CMK (cell line): Measurements from ENCODE around the gene HGS.
"Not testable (repeated sequence)": the region's sequence is repeated elsewhere in the genome, so short reads cannot be mapped to it uniquely, and the experiment has no call there.

Source experiments
- DNase-seq: peaks from one replicate; pipeline ENCODE4 v3.0.0-alpha.2; 2010; ENCODE audit warnings: low read depth

Gene HGS

DNA sequence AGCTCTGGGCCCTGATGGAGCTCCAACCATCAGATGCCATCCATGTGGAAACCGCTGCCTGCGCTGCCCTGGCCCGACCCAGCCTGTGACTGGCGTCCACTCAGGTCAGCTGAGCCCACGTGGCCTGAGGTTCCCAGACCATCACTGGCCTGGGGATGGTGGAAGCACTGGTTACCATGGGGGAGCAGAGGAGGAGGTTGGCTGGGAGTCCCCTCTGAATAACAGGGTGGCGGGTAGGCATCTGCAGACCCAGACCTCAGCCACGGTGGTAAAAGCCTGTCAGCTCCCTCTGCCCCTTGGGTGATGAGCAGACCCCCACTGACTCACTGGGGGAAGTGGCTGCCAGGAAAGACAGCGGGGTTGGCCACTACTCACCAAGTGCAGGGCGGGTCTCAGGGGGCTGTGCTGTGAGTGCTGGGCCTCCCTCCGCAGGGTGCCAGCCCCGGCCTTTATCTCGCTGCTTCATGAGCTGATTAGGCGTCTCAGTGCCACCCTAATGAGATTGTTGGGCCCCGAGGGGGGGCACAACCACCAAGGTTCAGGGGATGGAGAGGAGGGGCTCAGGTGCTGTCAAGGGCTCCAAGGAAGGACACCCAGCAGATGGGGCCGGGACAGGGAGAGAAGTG, 27.6 kb upstream of the HGS start, which contains the start of gene PDE6G:
TSS of gene PDE6G (minus strand) at position 425 of the 626 bp plus-strand sequence. CDS start 3,237 bp downstream, outside the sequence.
- DNase-seq = no peak

GRCh38 chr17:81656835-81657234, 27.0 kb upstream of the HGS start:
- no peak for DNase-seq

DNA sequence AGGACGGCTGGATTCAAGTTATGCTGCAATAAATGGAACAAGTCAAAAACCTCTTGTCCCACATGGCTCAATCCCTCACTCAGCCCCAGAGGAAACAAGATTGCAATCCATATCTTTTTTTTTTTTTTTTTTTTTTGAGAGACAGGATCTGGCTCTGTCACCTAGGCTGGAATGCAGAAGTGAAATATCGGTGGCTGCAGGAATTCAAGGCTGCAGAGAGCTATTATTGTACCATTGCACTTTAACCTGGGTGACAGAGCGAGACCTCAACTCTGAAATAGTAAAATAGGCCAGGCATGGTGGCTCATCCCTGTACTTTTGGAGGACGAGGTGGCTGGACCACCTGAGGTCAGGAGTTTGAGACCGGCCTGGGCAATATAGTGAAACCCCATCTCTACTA, 24.8 kb upstream of the HGS start:
- DNase-seq = no peak

GRCh38 chr17:81660441-81660840, 23.4 kb upstream of the HGS start:
- DNase-seq = no peak

DNA sequence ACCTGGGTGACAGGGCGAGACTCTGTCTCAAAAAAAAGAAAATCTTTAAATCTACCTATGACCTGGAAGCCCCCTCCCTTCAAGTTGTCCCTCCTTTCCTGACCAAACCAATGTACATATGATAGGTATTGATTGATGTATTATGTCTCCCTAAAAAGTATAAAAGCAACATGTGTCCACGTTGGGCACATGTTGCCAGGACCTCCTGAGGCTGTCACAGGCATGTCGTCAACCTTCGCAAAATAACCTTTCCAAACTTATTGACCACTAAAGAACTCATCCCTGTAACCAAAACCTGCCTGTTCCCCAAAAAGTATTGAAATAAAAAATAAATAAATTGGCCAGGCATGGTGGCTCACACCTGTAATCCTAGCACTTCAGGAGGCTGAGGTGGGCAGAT, 21.8 kb upstream of the HGS start:
- no peak for DNase-seq

GRCh38 chr17:81664051-81664470, 19.8 kb upstream of the HGS start:
- DNase-seq = no peak

GRCh38 chr17:81665205-81666091, 18.4 kb upstream of the HGS start:
- no peak for DNase-seq

DNA sequence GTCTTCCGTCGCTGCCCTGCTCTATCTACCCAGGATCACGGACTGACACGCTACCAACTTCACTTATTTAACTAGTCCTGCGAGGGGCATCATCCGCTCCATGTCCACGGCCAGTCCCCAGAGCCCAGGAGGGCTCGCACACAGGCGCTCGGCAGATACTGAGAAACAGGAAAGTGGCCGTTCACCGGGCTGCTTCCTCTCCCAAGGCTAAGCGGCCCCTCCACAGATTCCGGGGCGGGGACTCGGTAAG, 17.8 kb upstream of the HGS start:
- DNase-seq = no peak

GRCh38 chr17:81666342-81667191, 17.2 kb upstream of the HGS start, which contains the start of the genes CCDC137 and OXLD1:
TSS of gene CCDC137 (plus strand) at chr17:81666737. CDS start at chr17:81666767, 30 bp downstream.
TSS of gene OXLD1 (minus strand) at chr17:81666605. CDS start at chr17:81666577, 28 bp downstream.
- DNase-seq = peak; percentile 96

GRCh38 chr17:81667754-81668153, 16.1 kb upstream of the HGS start:
- DNase-seq = no peak

- no peak for DNase-seq
Observed at GRCh38 chr17:81672504-81672903, 11.3 kb upstream of the HGS start.

DNA sequence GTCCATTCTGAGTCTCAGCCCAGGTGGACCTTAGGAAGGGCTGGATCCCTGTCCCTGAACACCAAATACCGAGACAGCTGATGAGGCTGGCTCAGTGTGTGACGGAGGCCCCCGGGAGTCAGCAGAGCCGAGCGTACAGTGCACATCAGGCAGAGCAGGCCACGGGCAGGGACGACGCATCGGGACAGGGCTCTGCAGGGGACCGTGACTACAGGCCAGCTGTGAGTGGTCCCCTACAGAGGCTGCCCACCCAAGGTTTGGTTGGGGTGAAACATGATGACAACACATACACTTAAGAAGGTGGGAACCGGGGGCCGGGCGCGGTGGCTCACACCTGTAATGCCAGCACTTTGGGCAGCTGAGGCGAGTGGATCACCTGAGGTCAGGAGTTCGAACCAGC, 10.9 kb upstream of the HGS start:
- DNase-seq = no peak

GRCh38 chr17:81673561-81674258, 10.1 kb upstream of the HGS start:
- no peak for DNase-seq

DNA sequence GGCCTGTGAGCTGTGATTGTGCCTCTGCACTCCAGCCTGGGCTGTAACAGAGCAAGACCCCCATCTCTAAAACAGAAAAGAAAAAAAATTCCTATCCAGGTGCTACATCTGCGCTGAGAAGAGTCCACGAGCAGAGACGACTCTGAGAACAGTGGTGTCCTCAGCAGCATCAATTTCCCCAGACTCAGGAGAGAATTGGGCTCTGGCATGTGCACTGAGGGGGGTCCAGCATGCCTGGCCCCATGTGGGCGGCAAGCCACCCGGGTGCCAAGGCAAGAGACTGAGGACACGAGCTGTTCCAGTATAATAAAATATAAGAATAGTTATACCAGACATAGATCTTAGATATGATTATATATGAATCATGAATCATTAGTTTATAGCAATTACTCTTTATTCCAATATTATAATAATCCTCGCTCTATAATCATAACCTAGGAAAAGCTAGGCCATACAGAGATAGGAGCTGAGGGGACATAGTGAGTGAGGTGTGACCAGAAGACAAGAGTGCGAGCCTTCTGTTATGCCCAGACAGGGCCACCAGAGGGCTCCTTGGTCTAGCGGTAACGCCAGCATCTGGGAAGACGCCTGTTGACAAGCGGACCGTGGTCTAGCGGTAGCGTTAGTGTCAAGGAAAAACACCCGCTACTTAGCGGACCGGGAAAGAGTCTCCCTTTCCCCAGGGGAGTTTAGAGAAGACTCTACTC, 8.1 kb upstream of the HGS start:
- not testable (repeated sequence) for DNase-seq

DNA sequence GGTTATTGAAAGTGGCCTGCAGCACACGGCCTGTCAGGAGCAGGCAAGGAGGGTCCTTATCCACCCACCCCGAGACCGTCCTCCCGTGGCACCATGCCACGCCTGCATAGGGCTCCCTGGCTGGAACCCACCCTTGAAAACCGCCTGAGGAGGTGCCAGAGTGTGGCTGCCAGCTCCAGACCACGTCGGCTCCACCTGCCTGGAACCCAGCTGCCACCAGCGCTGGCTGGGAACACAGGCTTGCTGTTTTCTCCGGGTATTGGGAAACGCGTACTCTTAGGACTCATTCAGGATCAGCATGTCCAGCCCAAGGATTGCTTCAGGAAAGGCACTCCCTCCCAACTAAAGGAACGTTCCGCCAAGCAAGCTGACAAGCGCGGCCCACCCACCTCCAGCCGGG, 6.9 kb upstream of the HGS start:
- no peak for DNase-seq

- DNase-seq = no peak
Observed at GRCh38 chr17:81680150-81680549, 3.7 kb upstream of the HGS start.

GRCh38 chr17:81681672-81682071, 2.1 kb upstream of the HGS start:
- DNase-seq = no peak

DNA sequence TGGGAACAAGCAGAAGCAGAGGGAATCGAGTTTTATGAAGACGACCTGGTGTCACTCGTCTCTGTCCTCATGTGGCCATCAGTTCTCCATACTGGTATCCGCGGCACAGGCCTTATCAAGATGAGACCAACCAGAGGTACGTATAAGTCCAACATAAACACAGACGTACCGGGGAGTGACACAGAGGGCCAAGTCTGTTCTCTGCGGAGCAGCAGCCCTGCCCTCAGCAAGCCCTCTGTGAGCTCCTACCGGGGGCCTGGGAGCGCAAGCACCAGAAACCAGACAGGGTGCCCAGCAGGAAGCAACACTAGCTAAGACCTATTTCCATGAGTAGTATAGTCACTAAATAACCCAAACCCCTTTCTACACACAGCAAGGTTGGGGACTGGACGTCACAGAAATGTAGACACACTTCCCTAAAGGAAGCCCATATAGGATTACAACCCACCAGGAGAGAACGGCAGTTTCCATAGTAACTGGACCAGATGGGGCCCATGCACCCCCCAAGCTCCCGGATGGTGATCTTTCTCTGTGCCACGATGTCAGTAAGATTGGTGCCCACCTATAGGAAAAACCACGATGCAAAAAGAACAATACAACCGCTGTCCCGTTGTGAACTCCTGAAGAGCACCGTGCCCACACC, 1.1 kb upstream of the HGS start:
- DNase-seq = no peak

- no peak for DNase-seq
Observed at GRCh38 chr17:81683208-81683583, 615 bp upstream of the HGS start.

DNA sequence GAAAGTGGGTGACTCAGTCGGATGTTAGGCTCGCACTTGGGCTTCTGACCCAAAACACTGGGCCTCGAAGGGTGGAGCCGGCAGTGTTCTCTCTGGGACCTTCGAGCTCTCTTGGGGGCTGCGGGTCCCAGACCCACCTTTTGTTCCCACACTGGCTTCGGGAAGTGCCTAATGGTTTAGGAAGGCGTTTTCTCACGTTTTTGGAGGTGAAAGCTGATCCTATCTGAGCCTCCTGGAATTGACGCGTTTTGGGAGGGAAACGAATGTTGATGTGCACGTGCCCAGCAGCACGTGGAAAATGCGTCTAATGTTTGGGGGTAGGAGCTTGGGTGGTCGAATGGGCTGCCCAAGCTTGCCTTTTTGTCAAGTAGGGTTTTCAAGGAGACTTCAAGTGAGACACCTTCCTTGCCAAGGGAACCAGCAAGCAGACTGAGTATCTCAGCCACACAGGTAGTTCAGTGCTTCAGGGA, 666 bp downstream of the HGS start:
- no peak for DNase-seq

GRCh38 chr17:81685108-81685507, 1.3 kb downstream of the HGS start:
- DNase-seq = no peak
